HL-60 (cell line): Measurements from ENCODE around the gene DPF3.

Source experiments
- DNase-seq, 2 experiments: peaks; one replicate each; pipeline ENCODE4 v3.0.0-alpha.2; 2010 to 2020; ENCODE audit warnings: low read depth in 1 of 2, low spot score in 1 of 2
- H3K27ac ChIP-seq: fragments of 250-450 bp; sonication (Bioruptor Pico); replicated peaks from 2 replicates; pipeline ENCODE4 v1.5.1; 2020; ENCODE audit warnings: mild to moderate bottlenecking, moderate library complexity
- H3K27me3 ChIP-seq: fragments of 250-450 bp; sonication (Bioruptor Pico); 2 replicates; pipeline ENCODE4 v1.5.1; 2021; ENCODE audit warnings: mild to moderate bottlenecking, moderate library complexity; ENCODE audit not compliant: insufficient read depth, poor library complexity, severe bottlenecking
- H3K4me3 ChIP-seq: replicated peaks from 2 replicates; pipeline ENCODE4 v1.5.1; 2011; ENCODE audit warnings: mild to moderate bottlenecking, control low read depth, low read length; ENCODE audit not compliant: insufficient read depth
- GABPA ChIP-seq: IDR thresholded peaks from 2 replicates; pipeline ENCODE4 v1.6.1; 2012; ENCODE audit warnings: low read depth
- POLR2AphosphoS5 ChIP-seq: IDR thresholded peaks from 2 replicates; pipeline ENCODE4 v1.6.1; 2012; ENCODE audit warnings: low read depth
- SPI1 ChIP-seq: IDR thresholded peaks from 2 replicates; pipeline ENCODE4 v1.6.1; 2012; ENCODE audit warnings: low read depth, mild to moderate bottlenecking, borderline replicate concordance
- TF ChIP-seq, protein P1 (sequence below): IDR thresholded peaks from one replicate; pipeline ENCODE4 v1.5.1; 2011; ENCODE audit warnings: low read length, control low read depth, inconsistent platforms; ENCODE audit not compliant: insufficient read depth
- TF ChIP-seq, protein P2 (sequence below): IDR thresholded peaks from 2 replicates; pipeline ENCODE4 v1.6.1; 2012; ENCODE audit warnings: low read depth; ENCODE audit not compliant: insufficient replicate concordance

DPF3 gene

GRCh38 chr14:72774141-72774540, 119.8 kb downstream of the DPF3 start:
- Histone ChIP-seq H3K27ac (no peak overlapping the region), H3K27me3 (no peaks in the 10 kb centered on the region), H3K4me3 (no peak overlapping the region)
- no peak for DNase-seq
- TF ChIP-seq POLR2AphosphoS5 (no peak), SPI1 (no peak), GABPA (no peak)
- TF ChIP-seq, protein P1, sequence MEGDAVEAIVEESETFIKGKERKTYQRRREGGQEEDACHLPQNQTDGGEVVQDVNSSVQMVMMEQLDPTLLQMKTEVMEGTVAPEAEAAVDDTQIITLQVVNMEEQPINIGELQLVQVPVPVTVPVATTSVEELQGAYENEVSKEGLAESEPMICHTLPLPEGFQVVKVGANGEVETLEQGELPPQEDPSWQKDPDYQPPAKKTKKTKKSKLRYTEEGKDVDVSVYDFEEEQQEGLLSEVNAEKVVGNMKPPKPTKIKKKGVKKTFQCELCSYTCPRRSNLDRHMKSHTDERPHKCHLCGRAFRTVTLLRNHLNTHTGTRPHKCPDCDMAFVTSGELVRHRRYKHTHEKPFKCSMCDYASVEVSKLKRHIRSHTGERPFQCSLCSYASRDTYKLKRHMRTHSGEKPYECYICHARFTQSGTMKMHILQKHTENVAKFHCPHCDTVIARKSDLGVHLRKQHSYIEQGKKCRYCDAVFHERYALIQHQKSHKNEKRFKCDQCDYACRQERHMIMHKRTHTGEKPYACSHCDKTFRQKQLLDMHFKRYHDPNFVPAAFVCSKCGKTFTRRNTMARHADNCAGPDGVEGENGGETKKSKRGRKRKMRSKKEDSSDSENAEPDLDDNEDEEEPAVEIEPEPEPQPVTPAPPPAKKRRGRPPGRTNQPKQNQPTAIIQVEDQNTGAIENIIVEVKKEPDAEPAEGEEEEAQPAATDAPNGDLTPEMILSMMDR: no peak
- TF ChIP-seq, protein P2, sequence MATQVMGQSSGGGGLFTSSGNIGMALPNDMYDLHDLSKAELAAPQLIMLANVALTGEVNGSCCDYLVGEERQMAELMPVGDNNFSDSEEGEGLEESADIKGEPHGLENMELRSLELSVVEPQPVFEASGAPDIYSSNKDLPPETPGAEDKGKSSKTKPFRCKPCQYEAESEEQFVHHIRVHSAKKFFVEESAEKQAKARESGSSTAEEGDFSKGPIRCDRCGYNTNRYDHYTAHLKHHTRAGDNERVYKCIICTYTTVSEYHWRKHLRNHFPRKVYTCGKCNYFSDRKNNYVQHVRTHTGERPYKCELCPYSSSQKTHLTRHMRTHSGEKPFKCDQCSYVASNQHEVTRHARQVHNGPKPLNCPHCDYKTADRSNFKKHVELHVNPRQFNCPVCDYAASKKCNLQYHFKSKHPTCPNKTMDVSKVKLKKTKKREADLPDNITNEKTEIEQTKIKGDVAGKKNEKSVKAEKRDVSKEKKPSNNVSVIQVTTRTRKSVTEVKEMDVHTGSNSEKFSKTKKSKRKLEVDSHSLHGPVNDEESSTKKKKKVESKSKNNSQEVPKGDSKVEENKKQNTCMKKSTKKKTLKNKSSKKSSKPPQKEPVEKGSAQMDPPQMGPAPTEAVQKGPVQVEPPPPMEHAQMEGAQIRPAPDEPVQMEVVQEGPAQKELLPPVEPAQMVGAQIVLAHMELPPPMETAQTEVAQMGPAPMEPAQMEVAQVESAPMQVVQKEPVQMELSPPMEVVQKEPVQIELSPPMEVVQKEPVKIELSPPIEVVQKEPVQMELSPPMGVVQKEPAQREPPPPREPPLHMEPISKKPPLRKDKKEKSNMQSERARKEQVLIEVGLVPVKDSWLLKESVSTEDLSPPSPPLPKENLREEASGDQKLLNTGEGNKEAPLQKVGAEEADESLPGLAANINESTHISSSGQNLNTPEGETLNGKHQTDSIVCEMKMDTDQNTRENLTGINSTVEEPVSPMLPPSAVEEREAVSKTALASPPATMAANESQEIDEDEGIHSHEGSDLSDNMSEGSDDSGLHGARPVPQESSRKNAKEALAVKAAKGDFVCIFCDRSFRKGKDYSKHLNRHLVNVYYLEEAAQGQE: no peak

GRCh38 chr14:72771561-72771960, 122.3 kb downstream of the DPF3 start:
- Histone ChIP-seq H3K27me3 (no peaks in the 10 kb centered on the region), H3K4me3 (no peak overlapping the region), H3K27ac (no peak overlapping the region)
- DNase-seq: no peak
- TF ChIP-seq, protein P1: no peak
- TF ChIP-seq, protein P2: no peak
- TF ChIP-seq GABPA: no peak

DNA sequence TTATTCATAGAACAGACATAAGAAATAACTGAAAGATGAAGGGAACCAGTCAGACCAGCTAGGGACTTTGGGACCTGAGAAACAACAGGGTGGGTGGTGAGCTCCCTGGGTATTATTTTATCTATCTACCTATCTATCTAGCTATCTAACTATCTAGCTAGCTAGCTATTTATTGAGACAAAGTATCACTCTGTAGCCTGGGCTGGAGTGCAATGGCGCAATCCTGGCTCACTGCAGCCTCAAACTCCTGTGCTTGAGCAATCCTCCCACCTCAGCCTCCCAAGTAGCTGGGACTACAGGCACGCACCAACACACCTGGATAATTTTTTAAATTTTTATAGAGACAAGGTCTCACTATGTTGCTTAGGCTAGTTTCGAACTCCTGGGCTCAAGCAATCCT, 127.6 kb downstream of the DPF3 start:
- no peak for DNase-seq
- no peak overlapping the region for H3K4me3 ChIP-seq
- H3K27me3 ChIP-seq: no peaks in the 10 kb centered on the region
- no peak overlapping the region for H3K27ac ChIP-seq
- TF ChIP-seq POLR2AphosphoS5 (no peak), GABPA (no peak), SPI1 (no peak)
- TF ChIP-seq, protein P2: no peak
- TF ChIP-seq, protein P1: no peak
